Fibroblast of lung (primary cell): ENCODE results near the gene MIOS.

ENCODE experiments used
- CTCF ChIP-seq, 2 donors: IDR thresholded peaks in 1 of 2; conservative IDR thresholded peaks in 1 of 2; 1 replicate in 1 of 2; 2 replicates in 1 of 2; pipeline ENCODE4 v1.5.1; 2011 to 2012; ENCODE audit warnings: low read length in 2 of 2, control low read depth in 1 of 2, inconsistent platforms in 1 of 2, low read depth in 1 of 2, mild to moderate bottlenecking in 1 of 2
- EZH2 ChIP-seq: IDR thresholded peaks from 2 replicates; pipeline ENCODE4 v1.5.1; 2012; ENCODE audit warnings: low read length, control low read depth, mild to moderate bottlenecking; ENCODE audit errors: missing control alignments

GRCh38 chr7:7517754-7518153 is 48.9 kb upstream of the MIOS start:
- TF ChIP-seq EZH2 (no peak), CTCF (conservative IDR thresholded peaks at IDR 0.05 in 1 of 2, IDR thresholded peaks at IDR 0.05 in 1 of 2; ENCODE audit: low read depth in 1 of 2, low read length in 2 of 2) (no peak)
